ENCODE measurements around the gene PIEZO2. TPM values are rescaled to one million over a fixed set of nuclear protein-coding genes. Genes with fewer than 3 reads are reported as not detected.

PIEZO2 gene
- total and polyA plus RNA-seq, 2 of the 8 experiments (the other 6 are each of a cell fraction or from before 2014, with no cell fraction given), result 4.7 to 16.5 TPM

DNA sequence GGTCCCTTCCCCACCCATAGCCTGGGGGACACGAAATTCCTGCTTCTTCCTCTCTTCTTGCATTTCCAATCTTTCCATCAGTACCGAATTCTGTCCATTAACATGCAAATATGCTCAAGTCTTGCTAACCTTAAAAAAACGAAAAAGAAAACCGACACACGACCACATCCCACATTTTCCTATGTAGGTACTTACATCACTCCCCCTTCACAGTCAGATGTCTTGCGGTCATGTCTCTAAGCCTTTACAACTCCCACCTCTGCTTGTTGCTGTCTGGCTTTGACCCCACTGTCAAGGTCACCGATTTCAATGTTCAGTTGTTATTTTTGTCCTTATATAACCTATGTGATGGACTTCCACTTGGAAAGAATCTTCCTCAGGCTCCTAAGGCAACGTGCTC lies 404.1 kb downstream of the PIEZO2 start:
- no peak overlapping the region for H2BK20ac ChIP-seq (ENCODE audit: low read length)
- POLR2A ChIA-PET (ENCODE audit: partially characterized antibody), result no interaction called here
- TF ChIP-seq EZH2 (IDR thresholded peaks at IDR 0.05; ENCODE audit: low read depth, low read length, severe bottlenecking), result no peak
- no peak for TF ChIP-seq EP300 (IDR thresholded peaks at IDR 0.05; ENCODE audit: borderline replicate concordance in 1 of 2, low read depth in 2 of 2, low read length in 2 of 2)
- no peak for TF ChIP-seq CREB1 (IDR thresholded peaks at IDR 0.05)

More for the DNA sequence above, 404.1 kb downstream of the PIEZO2 start:
- Histone ChIP-seq H3K79me1 (ENCODE audit: low read depth, low read length) (no peaks in the 10 kb centered on the region), H2BK120ac (replicated peaks; ENCODE audit: low read depth, low read length) (no peak overlapping the region), H3K9ac (replicated peaks in 1 of 4; ENCODE audit: extremely low read depth in 1 of 4, low read depth in 3 of 4, low read length in 3 of 4) (no peak overlapping the region), H4K8ac (ENCODE audit: extremely low read depth, insufficient read depth, low read length) (no peak overlapping the region), H3K23me2 (ENCODE audit: low read depth, low read length) (no peaks in the 10 kb centered on the region), H2AK5ac (ENCODE audit: low read depth, low read length) (no peak overlapping the region), H3K79me2 (ENCODE audit: control insufficient read depth in 1 of 2, insufficient read depth in 2 of 2, low read length in 2 of 2) (no peaks in the 10 kb centered on the region), H3K27me3 (replicated peaks in 1 of 4; ENCODE audit: control insufficient read depth in 3 of 4, extremely low read depth in 1 of 4, insufficient read depth in 3 of 4, low read length in 3 of 4) (no peaks in the 10 kb centered on the region), H3K4me2 (ENCODE audit: insufficient read depth in 1 of 2, low read depth in 2 of 2, low read length in 2 of 2) (no peak overlapping the region), H4K91ac (replicated peaks; ENCODE audit: insufficient read length, low read length) (no peak overlapping the region), H3K36me3 (ENCODE audit: control insufficient read depth in 2 of 4, insufficient read depth in 4 of 4, low read length in 3 of 4) (no peaks in the 10 kb centered on the region), H4K5ac (ENCODE audit: insufficient read length, low read depth, low read length) (no peak overlapping the region), H3K56ac (replicated peaks; ENCODE audit: insufficient read length, low read depth, low read length) (no peak overlapping the region), H3K14ac (ENCODE audit: insufficient read length) (no peak overlapping the region), H3K23ac (ENCODE audit: insufficient read length) (no peak overlapping the region), H3K18ac (ENCODE audit: extremely low read depth, low read length) (no peak overlapping the region), H3K9me3 (ENCODE audit: insufficient read depth in 2 of 2, low read depth in 1 of 2, low read length in 1 of 2) (no peaks in the 10 kb centered on the region), H3K4me1 (replicated peaks in 1 of 4; ENCODE audit: control insufficient read depth in 3 of 4, insufficient read depth in 4 of 4, low read length in 3 of 4) (peaks cover 0 to 1% (median 0%) of the 10 kb centered on the region in 4 experiments; a peak in 1 of 7 replicates), H2BK15ac (ENCODE audit: low read length) (no peak overlapping the region), H4K20me1 (replicated peaks in 1 of 2; ENCODE audit: control insufficient read depth in 1 of 2, insufficient read depth in 2 of 2, low read length in 2 of 2) (no peaks in the 10 kb centered on the region), H3K27ac (ENCODE audit: low read depth, low read length) (no peak overlapping the region), H2AFZ (ENCODE audit: low read length) (no peak overlapping the region), H2BK12ac (ENCODE audit: low read depth, low read length) (no peak overlapping the region), H3K4me3 (ENCODE audit: extremely low read depth in 1 of 4, insufficient read depth in 2 of 4, low read depth in 3 of 4, low read length in 4 of 4) (no peak overlapping the region), H2BK5ac (ENCODE audit: low read depth, low read length) (no peak overlapping the region), H3K4ac (replicated peaks; ENCODE audit: insufficient read length, low read depth, low read length) (no peak overlapping the region)
- no peak for DNase-seq (ENCODE audit: low read depth in 1 of 2, low spot score in 2 of 2)
- WGBS, 2 experiments (ENCODE audit: extremely low coverage in 1 of 2, insufficient coverage in 1 of 2, insufficient read length in 1 of 2, insufficient replicate concordance in 2 of 2, low coverage in 1 of 2, low lambda C conversion rate in 2 of 2, missing lambda C conversion rate in 1 of 2), result 87% methylated on average over 8 of the region's 8 CpGs; no CpG with 5 or more reads in 1 of the 2 experiments
- CTCF ChIA-PET (ENCODE audit: partially characterized antibody), result no interaction called here
- FAIRE-seq, result no peak
